Measurements from ENCODE around the gene SMURF2. TPM values are rescaled to one million over a fixed set of nuclear protein-coding genes. Genes with fewer than 3 reads are reported as not detected.

SMURF2 gene
- total and polyA plus RNA-seq, 2 experiments from 2014 or later, result 17.1 to 31.3 TPM

DNA sequence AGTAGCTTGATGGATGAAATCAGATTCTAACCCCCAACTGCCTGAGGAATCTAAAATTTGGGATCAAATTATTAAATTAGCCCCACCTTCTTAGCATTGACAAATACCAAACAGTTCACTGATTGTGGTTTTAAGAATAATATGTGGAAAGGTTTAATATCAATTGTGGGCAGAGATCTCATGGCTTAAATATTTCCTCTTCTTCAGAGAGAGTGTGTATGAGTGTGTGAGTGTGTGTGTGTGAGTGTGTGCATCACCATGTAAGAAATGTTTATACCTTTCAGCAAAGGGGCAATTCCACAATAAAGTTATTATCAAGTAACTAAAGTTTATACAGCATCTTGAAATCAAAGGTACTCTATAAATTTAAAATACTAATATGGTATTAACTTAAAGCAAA lies 3.2 kb downstream of the SMURF2 start:
- peaks cover 42% of the 10 kb centered on the region for H4K20me1 ChIP-seq (ENCODE audit: insufficient read depth, poor library complexity, severe bottlenecking)
- TF ChIP-seq, protein P1, sequence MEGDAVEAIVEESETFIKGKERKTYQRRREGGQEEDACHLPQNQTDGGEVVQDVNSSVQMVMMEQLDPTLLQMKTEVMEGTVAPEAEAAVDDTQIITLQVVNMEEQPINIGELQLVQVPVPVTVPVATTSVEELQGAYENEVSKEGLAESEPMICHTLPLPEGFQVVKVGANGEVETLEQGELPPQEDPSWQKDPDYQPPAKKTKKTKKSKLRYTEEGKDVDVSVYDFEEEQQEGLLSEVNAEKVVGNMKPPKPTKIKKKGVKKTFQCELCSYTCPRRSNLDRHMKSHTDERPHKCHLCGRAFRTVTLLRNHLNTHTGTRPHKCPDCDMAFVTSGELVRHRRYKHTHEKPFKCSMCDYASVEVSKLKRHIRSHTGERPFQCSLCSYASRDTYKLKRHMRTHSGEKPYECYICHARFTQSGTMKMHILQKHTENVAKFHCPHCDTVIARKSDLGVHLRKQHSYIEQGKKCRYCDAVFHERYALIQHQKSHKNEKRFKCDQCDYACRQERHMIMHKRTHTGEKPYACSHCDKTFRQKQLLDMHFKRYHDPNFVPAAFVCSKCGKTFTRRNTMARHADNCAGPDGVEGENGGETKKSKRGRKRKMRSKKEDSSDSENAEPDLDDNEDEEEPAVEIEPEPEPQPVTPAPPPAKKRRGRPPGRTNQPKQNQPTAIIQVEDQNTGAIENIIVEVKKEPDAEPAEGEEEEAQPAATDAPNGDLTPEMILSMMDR (IDR thresholded peaks at IDR 0.05; ENCODE audit: poor library complexity), result no peak
- no peak for TF ChIP-seq EZH2 (IDR thresholded peaks at IDR 0.05; ENCODE audit: borderline replicate concordance)
- TF ChIP-seq EZH2phosphoT487 (IDR thresholded peaks at IDR 0.05; ENCODE audit: low read depth, severe bottlenecking, unreplicated experiment), result no peak
- peaks cover 70% of the 10 kb centered on the region for H3K79me2 ChIP-seq
- H3K4me3 ChIP-seq, result no peak overlapping the region
- H3K27me3 ChIP-seq, result no peaks in the 10 kb centered on the region
- no peaks in the 10 kb centered on the region for H3K9me2 ChIP-seq (replicated peaks; ENCODE audit: insufficient read depth)
- H2AFZ ChIP-seq, result no peak overlapping the region
- H3K4me2 ChIP-seq, result peak overlapping the region; percentile 80
- no peak overlapping the region for H3K27ac ChIP-seq
- H3K36me3 ChIP-seq (replicated peaks; ENCODE audit: insufficient read depth, low read depth), result no peaks in the 10 kb centered on the region
- H3K4me1 ChIP-seq (ENCODE audit: insufficient read depth), result peaks cover 8% of the 10 kb centered on the region
- peaks cover 8% of the 10 kb centered on the region for H3K9me3 ChIP-seq (ENCODE audit: low read depth)
- DNase-seq (ENCODE audit: low spot score), result no peak

DNA sequence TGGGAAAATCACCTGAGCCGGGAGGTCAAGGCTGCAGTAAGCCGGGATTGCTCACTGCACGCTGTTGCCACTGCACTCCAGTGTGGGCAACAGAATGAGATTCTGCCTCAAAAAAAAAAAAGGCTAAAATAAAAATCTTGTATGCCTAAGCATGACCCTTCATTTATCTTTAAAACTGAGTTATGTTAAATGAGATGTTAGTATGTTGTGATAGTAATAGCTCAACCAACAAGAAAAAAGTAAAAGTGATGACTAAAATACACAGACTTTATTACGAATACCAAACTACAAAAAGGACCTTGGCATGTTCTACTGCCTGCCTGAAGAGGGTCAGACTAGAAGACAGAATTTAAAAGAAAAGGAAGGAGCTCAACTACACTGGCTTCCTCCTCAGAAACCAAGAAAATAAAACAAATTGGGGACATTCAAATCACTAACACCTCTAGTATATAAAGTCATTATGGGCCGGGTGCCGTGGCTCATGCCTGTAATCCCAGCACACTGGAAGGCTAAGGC lies 4.4 kb downstream of the SMURF2 start:
- WGBS (ENCODE audit: low lambda C conversion rate, missing lambda C conversion rate), result 89% methylated on average over 6 of the region's 6 CpGs
- Histone ChIP-seq H3K4me2 (no peak overlapping the region), H4K20me1 (ENCODE audit: insufficient read depth, poor library complexity, severe bottlenecking) (peaks cover 48% of the 10 kb centered on the region), H3K4me1 (ENCODE audit: insufficient read depth) (peaks cover 8% of the 10 kb centered on the region), H3K9me2 (replicated peaks; ENCODE audit: insufficient read depth) (no peaks in the 10 kb centered on the region), H3K9me3 (ENCODE audit: low read depth) (peaks cover 8% of the 10 kb centered on the region), H2AFZ (no peak overlapping the region), H3K27ac (no peak overlapping the region), H3K79me2 (peaks cover 83% of the 10 kb centered on the region), H3K27me3 (no peaks in the 10 kb centered on the region), H3K4me3 (no peak overlapping the region), H3K36me3 (replicated peaks; ENCODE audit: insufficient read depth, low read depth) (no peaks in the 10 kb centered on the region)
- DNase-seq (ENCODE audit: low spot score), result no peak
- TF ChIP-seq, protein P1 (IDR thresholded peaks at IDR 0.05; ENCODE audit: poor library complexity), result no peak
- TF ChIP-seq EZH2 (IDR thresholded peaks at IDR 0.05; ENCODE audit: borderline replicate concordance) (no peak), EZH2phosphoT487 (IDR thresholded peaks at IDR 0.05; ENCODE audit: low read depth, severe bottlenecking, unreplicated experiment) (no peak)

DNA sequence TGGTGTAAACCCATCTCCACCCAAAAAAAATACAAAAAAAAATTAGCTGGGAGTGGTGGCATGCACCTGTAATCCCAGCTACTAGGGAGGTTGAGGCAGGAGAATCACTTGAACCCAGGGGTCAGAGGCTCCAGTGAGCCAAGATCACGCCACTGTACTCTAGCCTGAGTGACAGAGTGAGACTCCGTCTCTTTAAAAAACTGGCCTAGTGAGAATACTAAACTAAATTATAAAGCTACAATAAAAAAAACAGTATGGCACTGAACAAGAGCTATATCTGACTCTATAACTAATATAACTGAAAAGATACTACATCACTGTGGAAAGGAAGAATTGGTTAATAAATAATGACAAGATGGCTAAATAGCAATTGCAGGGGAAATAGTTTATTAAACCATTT lies 6.4 kb downstream of the SMURF2 start:
- H3K4me3 ChIP-seq, result no peak overlapping the region
- no peaks in the 10 kb centered on the region for H3K36me3 ChIP-seq (replicated peaks; ENCODE audit: insufficient read depth, low read depth)
- peaks cover 8% of the 10 kb centered on the region for H3K9me3 ChIP-seq (ENCODE audit: low read depth)
- H4K20me1 ChIP-seq (ENCODE audit: insufficient read depth, poor library complexity, severe bottlenecking), result peaks cover 55% of the 10 kb centered on the region
- no peaks in the 10 kb centered on the region for H3K9me2 ChIP-seq (replicated peaks; ENCODE audit: insufficient read depth)
- no peak for TF ChIP-seq EZH2 (IDR thresholded peaks at IDR 0.05; ENCODE audit: borderline replicate concordance)
- no peak overlapping the region for H2AFZ ChIP-seq
- peaks cover 98% of the 10 kb centered on the region for H3K79me2 ChIP-seq
- 98% methylated on average over 2 of the region's 2 CpGs for WGBS (ENCODE audit: low lambda C conversion rate, missing lambda C conversion rate)
- H3K4me2 ChIP-seq, result no peak overlapping the region
- H3K27me3 ChIP-seq, result no peaks in the 10 kb centered on the region
- no peak for DNase-seq (ENCODE audit: low spot score)
- no peak overlapping the region for H3K27ac ChIP-seq
- H3K4me1 ChIP-seq (ENCODE audit: insufficient read depth), result peaks cover 8% of the 10 kb centered on the region

DNA sequence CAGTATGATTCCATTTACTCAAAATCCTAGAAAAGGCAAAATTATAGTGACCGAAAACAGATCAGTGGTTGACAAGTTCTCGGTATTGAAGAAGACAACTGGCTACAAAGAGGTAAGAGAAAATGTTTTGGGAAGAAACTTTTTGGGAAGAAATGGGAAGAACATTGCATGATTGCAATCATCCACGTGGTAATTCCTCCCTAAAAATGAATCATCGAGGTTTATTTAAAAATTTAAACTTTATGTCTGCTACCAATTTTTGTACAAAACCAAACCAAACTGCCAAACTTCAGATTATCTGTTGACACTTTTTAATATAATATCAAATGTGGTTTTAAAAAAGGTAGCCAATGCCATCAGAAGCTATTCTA lies 8.1 kb downstream of the SMURF2 start:
- Histone ChIP-seq H3K27me3 (no peaks in the 10 kb centered on the region), H4K20me1 (ENCODE audit: insufficient read depth, poor library complexity, severe bottlenecking) (peaks cover 51% of the 10 kb centered on the region), H3K9me3 (ENCODE audit: low read depth) (peaks cover 8% of the 10 kb centered on the region), H3K79me2 (peaks cover 97% of the 10 kb centered on the region), H3K9me2 (replicated peaks; ENCODE audit: insufficient read depth) (no peaks in the 10 kb centered on the region), H3K4me1 (ENCODE audit: insufficient read depth) (no peaks in the 10 kb centered on the region), H3K4me3 (no peak overlapping the region), H3K36me3 (replicated peaks; ENCODE audit: insufficient read depth, low read depth) (no peaks in the 10 kb centered on the region), H3K27ac (no peak overlapping the region), H3K4me2 (no peak overlapping the region), H2AFZ (no peak overlapping the region)
- 92% methylated on average over 4 of the region's 4 CpGs for WGBS (ENCODE audit: low lambda C conversion rate, missing lambda C conversion rate)
- TF ChIP-seq EZH2phosphoT487 (IDR thresholded peaks at IDR 0.05; ENCODE audit: low read depth, severe bottlenecking, unreplicated experiment), result no peak
- TF ChIP-seq EZH2 (IDR thresholded peaks at IDR 0.05; ENCODE audit: borderline replicate concordance), result no peak
- TF ChIP-seq, protein P1 (IDR thresholded peaks at IDR 0.05; ENCODE audit: poor library complexity), result no peak
- no peak for DNase-seq (ENCODE audit: low spot score)

Measured in hepatocyte (in vitro differentiated cells).